ENCODE measurements around the gene MORN1.

- TF ChIP-seq CTCF (IDR thresholded peaks at IDR 0.05), result no peak
- TF ChIP-seq POLR2A (IDR thresholded peaks at IDR 0.05), result no peak
Observed at GRCh38 chr1:2302292-2302925, 88.9 kb downstream of the MORN1 start.

Data from uterus (tissue), 2 donors.